GM18858 (cell line): ENCODE results near the gene TNFRSF17.
A peak's percentile ranks its signal among the peaks of the same experiment; 100 is the strongest.
"Not testable (repeated sequence)": the region's sequence is repeated elsewhere in the genome, so short reads cannot be mapped to it uniquely, and the experiment has no call there.

Experiments used
- ATAC-seq: cut with Tn5 transposase; IDR thresholded peaks from one replicate; pipeline ENCODE4 v1.9.1; 2021; ENCODE audit not compliant: unreplicated experiment

The TNFRSF17 gene

DNA sequence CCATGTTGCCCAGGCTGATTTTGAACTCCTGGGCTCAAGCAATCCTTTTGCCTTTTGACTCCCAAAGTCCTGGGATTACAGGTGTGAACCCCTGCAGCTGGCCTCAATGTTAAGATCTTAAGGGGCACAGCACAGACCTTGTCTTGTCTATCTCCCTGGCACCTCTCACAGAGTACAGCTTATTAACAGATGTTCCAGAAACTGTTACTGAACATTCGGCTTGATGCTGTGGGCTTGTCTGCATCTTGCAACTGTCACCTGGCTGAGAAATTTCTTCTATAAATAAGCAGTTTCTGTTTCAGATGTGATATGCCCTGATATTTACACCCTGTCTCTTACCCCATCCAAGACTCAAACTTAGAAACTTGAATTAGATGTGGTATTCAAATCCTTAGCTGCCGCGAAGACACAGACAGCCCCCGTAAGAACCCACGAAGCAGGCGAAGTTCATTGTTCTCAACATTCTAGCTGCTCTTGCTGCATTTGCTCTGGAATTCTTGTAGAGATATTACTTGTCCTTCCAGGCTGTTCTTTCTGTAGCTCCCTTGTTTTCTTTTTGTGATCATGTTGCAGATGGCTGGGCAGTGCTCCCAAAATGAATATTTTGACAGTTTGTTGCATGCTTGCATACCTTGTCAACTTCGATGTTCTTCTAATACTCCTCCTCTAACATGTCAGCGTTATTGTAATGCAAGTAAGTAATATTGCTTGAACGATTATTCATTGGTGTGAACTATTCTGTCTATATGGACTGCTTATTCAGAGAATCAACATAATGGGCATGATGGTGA lies at the start of gene TNFRSF17:
TNFRSF17 (plus strand) TSS at position 450 of the 791 bp plus-strand sequence; CDS start at position 565, 115 bp downstream.
- peak; percentile 75 for ATAC-seq

DNA sequence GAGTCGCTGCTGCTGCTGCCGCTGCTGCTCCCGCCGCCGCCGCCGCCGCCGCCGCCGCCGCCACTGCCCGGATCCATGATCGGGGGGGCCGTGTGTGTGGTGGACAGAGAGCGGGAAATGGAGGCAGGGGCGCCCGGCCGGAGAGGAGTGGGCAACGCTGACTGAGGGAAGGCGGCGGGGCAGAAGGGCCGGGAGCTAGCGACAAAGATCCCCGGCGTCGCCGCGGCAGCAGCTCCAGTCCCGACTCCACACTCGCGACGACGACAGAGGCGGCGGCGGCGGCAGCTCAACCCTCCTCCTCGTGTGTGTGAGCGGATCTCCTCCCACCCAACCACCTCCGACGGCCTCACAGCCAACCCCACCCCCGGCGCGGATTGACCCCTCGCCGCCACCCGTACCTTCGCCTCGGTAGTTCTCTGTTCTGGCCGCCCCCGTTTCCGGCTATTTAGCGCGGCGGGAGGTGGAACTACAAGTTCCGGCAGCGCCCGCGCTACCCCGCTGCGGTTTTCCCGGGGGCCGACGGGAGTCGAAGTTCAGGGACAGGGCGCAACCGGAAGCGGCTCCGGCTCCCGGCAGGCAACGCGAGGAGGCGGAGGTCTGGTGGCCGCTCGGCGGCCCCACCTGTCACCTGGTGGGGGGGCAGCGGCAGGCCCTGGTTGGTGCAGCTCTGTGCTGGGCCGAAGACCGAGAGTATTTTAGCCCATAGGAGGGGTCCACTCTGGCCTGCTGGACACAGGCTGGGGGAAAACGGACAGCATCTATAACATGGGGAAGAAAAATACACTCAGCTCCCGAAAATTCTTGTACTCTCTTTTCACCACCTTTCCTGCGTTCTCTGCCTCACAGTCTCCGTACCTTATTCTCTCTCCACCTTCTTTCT lies 49.1 kb upstream of the TNFRSF17 start, which contains the start of gene GSPT1:
GSPT1 (minus strand) TSS at position 313 of the 880 bp plus-strand sequence; CDS start at position 77, 236 bp downstream.
- peak; percentile 66 for ATAC-seq

DNA sequence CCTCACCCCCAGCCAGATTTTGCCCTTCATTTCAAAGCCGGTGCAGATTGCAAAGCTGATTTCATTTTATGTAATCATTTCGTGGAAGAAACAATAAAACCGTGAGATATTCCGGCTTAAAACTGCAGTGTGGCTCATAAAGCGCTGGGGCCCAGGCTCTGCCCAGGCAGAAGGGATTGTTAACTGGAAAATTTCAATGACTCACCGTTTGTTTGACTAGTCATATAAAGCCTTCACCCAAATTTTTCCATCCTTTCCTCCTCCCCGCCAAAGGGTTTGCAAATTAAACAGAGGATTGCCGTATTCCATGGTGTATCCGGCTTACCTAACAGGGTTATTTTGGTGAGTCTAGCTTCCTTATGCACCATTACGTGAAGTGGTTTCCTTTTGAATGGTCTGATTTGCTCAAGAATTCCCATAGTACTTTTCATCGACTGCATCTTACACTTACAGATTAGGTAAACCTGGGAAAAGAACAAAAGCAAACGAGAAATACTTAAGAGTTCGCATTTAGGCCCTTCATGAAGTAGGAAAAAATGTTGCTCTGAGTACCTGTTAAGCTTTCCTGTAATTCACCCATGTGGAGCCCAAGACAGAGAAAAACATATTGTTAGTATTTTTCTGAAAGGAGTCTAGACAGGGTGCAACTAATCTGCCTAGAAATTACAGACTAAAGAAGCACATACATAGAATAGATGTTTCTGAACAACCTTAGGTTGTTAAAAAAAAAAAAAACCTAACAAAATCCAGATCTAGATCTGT lies 48.3 kb upstream of the TNFRSF17 start:
- no peak for ATAC-seq

DNA sequence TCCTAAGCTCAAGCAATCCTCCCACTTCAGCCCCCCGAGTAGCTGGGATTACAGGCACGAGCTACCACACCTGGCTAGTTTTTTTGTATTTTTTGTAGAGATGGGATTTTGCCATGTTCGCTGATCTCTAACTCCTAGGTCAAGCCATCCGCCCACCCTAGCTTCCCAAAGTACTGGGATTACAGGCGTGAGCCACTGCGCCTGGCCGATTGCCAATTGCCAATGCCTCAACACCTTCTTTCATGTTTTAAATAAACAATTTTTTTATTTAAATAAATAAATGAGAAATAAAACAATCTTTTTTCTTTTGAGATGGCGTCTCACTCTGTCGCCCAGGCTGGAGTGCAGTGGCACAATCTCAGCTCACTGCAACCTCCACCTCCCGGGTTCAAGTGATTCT lies 41.0 kb upstream of the TNFRSF17 start:
- ATAC-seq: not testable (repeated sequence)

DNA sequence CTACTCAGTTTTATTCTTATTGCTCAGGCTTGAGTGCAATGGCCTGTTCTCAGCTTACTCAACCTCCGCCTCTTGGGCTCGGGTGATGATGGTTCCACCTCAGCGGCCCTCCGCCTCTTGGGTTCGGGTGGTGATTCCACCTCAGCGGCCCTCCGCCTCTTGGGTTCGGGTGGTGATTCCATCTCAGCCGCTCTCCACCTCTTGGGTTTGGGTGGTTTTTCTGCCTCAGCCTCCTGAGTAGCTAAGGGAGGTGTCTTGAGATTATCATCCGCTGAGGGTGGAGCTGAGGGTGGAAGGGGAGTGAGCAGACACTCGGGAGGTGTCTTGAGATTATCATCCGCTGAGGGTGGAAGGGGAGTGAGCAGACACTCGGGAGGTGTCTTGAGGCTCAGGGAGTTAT lies 37.7 kb upstream of the TNFRSF17 start:
- ATAC-seq: not testable (repeated sequence)

DNA sequence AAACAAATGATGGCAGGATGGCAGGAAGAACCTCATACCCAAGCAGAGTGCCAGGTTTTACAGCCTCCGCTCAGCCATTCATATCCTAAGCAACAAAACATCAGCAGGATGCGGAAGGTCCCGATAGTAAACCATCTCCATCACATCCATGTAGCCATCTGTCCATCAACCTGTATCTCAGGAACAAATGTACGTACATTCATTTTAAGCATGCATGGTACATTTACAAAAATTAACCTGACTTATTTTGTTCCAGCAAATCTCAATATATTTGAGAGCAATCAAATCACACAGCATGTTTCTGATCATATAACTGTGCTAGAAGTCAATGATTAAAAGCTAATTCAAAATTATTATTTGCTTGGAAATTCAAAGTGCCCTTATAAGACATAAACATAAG lies 23.1 kb upstream of the TNFRSF17 start, which contains the start of gene NPIPB2:
NPIPB2 (minus strand) TSS at position 101 of the 400 bp plus-strand sequence; CDS start at position 101, 0 bp downstream.
- not testable (repeated sequence) for ATAC-seq

DNA sequence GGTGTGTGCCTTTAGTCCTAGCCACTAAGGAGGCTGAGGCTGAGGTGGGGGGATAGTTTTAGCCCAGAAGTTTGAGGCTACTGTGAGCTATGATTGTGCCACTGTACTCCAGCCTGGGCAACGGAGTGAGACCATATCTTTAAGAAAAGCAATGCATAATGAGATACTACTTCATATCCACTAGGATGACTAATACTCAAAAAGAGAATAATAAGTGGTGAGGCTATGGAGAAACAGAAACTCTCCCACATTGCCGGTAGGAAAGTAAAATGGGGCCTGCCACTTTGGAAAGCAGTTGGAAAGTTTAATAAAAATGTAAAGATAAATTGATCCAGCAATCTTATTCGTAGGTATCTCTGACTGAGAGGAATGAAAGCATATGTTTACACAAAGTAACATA lies 18.6 kb upstream of the TNFRSF17 start:
- ATAC-seq: no peak

DNA sequence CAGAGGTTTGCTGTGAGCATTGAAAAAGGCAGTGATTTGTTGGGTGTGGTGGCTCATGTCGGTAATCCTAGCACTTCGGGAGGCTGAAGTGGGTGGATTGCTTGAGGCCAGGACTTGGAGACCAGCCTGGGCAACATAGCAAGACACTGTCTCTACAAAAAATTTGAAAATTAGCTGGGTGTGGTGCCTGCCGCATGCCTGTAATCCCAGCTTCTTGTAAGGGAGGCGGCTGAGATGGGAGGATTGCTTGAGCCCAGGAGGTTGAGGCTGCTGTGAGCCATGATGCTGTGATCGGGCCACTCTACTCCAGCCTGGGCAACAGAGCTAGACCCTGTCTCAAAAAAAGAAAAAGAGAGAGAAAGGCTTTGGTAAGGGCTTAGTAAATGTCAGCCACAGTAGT lies 16.2 kb upstream of the TNFRSF17 start:
- ATAC-seq: no peak

DNA sequence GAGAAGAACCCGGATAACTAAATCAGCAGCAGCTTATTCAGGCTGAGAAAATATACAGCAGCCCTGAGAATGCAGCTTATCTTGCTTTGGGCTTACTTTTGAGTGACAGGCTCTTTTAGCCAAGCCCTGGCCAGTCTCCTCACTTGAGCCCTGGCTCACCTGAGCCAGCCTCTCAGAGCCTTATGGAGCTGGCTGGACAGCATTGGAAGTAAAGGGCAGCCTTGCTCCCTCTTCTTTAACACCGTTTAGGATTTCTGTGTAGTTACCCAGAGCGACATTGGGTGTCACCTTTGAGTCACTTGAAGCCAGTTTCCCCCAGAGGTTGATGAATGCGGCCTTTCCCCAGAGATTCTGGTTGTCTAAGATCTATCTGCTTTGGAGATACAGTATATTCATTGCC lies 15.5 kb upstream of the TNFRSF17 start:
- ATAC-seq: peak; percentile 51

DNA sequence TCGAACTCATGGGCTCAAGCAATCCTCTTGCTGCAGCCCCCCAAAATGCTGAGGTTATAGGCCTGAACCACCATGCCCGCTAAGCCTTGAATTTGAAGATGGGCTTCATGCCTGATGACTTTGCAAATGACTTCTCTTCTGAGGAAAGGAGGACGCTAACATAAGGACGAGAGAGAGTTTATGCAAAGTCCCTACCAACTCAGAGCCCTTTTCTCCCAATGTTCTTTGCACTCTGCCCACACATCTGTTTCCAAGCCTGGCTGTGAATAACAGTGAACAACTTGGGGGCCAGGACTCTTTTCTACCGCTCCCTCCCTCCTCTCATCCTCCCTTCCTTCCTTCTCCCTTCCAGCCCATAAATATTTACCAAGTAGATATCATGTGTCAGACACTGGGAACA lies 14.6 kb upstream of the TNFRSF17 start:
- no peak for ATAC-seq

DNA sequence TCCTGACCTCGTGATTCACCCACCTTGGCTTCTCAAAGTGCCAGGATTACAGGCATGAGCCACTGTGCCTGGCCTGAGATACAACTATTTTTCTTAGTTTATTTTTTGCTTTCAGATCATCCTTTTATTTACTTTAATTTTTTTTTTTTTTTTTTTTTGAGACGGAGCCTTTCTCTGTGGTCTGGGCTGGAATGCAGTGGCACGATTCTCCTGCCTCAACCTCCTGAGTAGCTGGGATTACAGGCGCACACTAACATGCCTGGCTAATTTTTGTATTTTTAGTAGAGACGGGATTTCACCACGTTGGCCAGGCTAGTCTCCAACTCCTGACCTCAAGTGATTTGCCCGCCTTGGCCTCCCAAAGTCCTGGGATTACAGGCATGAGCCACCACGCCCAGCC lies 11.4 kb upstream of the TNFRSF17 start:
- ATAC-seq: not testable (repeated sequence)

DNA sequence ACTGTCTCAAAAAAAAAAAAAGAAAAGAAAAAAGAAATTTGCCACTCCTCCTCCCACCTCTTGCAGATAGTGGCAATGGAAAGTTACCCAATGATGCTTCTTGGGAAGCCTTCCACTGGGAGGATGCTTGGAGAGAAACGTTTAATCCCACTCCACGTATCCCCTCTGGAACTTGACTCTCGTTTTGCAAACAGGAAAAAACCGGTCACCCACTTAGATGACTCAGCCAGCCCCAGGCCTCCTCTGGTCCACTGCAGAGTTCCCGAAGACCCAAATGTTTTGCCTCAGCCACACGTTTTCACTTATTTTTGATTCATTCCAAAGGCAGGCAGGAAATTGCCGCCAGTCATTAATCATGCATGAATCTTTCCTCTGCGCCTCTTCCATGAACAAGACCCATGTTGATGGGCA lies 9.3 kb upstream of the TNFRSF17 start:
- no peak for ATAC-seq

DNA sequence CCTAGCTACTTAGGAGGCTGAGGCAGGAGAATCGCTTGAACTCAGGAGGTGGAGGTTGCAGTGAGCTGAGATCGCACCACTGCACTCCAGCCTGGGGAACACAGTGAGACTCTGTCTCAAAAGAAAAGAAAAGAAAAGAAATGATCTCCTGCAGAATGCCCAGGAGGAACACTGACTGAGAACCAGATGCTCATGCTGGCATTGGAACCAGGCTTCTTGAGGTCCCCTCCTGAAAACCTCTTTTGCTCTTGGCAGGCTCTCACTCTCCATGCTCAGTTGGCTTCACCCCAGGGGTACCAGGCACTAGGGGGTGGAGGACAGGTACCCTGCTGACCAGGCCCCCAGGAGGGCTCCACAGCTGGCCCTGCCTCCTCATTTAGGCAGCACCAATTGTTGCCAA lies 8.5 kb upstream of the TNFRSF17 start:
- ATAC-seq: no peak

DNA sequence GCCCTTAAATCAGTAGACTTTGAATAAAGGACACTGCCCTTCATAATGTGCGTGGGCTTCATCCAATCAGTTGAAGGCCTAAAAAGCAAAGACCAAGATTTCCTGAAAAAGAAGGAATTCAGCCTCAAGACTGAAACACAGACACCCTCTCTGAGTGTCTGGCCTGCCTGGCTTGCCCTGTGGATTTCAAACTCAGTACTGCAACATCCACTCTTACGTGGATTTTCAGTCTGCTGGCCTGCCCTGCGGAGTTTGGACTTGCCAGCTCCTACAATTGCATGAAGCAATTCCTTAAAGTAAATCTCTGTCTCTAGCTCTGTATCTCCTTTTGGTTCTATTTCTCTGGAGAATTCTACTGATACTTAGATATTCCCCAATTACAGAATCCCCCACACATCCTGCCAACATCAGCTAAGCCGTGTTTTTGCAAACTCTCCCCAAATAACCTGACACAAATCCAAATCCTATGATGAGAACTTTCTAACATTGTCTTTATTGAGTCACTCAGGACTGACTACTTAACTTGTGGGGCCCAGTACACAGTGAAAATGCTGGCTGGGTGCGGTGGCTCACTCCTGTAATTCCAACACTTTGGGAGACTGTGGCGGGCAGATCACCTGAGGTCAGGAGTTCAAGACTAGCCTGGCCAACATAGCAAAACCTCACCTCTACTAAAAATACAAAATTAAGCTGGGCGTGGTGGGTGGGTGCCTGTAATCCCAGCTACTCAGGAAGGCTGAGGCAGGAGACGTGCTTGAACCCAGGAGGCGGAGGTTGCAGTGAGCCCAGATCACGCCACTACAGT lies 7.2 kb upstream of the TNFRSF17 start:
- ATAC-seq: no peak

DNA sequence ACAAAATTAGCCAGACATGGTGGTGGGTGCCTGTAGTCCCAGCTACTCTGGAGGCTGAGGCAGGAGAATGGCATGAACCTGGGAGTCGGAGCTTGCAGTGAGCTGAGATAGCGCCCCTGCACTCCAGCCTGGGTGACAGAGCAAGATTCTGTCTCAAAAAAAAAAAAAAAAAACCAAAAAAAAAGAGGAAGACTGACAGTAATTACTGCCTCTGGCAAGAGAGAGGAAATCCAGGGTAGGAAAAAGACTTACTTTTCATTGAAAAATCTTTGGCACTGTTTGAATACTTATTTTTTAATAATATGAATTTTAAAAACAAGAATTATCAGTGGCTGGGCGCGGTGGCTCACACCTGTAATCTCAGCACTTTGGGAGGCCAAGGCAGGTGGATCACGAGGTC lies 2.6 kb upstream of the TNFRSF17 start:
- not testable (repeated sequence) for ATAC-seq

DNA sequence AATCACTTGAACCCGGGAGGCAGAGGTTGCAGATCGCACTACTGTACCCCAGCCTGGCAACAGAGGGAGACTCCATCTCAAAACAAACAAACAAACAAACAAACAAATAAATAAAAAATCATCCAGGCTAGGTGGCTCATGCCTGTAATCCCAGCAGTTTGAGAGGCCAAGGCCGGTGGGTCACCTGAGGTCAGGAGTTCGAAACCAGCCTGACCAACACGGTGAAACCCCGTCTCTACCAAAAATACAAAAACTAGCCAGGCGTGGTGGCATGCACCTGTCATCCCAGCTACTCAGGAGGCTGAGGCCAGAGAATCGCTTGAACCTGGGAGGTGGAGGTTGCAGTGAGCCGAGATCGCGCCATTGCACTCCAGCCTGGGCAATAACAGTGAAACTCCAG lies 2.0 kb upstream of the TNFRSF17 start:
- not testable (repeated sequence) for ATAC-seq

DNA sequence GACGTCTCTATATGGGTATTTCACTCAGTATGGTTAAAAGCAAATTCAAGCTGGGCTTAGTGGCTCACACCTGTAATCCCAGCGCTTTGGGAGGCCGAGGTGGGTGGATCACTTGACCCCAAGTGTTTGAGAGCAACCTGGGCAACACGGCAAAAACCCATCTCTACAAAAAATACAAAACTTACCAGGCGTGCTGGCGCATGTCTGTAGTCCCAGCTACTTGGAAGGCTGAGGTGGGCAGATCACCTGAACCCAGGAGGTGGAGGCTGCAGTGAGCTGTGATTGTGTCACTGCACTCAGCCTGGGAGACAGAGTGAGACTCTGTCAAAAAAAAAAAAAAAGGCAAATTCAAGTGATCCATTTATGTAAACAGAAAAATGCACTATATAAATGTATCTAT lies 1.3 kb upstream of the TNFRSF17 start:
- ATAC-seq: no peak

DNA sequence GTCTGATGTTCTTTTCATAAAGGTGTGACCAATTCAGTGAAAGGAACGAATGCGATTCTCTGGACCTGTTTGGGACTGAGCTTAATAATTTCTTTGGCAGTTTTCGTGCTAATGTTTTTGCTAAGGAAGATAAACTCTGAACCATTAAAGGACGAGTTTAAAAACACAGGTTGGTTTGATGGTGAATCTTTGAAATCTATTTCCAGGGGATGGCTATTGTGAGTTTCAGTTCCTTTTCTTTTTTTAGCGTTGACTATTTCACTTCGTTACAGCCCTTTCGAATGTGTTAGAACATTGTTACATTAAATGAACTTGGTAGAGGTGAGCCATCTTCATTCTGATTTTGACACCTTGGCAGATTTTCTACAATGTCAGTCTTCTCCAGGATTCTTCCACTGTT lies 1.2 kb downstream of the TNFRSF17 start:
- peak; percentile 25 for ATAC-seq

DNA sequence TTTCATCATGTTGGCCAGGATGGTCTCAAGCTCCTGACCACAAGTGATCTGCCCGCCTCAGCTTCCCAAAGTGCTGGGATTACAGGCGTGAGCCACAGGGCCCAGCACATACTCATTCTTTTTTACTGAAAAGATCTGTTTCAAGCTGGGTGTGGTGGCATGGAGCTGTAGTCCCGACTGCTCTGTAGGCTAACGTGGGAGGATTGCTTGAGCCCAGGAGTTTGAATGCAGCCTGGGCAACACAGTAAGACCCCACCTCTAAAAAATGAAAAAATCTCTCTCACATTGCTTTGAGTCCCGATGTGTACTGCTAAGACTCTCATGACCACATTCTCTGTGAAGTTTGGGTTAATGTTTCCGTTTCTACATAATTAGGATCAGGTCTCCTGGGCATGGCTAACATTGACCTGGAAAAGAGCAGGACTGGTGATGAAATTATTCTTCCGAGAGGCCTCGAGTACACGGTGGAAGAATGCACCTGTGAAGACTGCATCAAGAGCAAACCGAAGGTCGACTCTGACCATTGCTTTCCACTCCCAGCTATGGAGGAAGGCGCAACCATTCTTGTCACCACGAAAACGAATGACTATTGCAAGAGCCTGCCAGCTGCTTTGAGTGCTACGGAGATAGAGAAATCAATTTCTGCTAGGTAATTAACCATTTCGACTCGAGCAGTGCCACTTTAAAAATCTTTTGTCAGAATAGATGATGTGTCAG lies 2.3 kb downstream of the TNFRSF17 start:
- no peak for ATAC-seq
